ENCODE measurements around the gene APLN.

APLN gene

GRCh38 chrX:129638917-129639316, 15.8 kb downstream of the APLN start:
- ChIA-PET POLR2A (no interaction called here), CTCF (interaction anchor here (1.0 to 7.5 kb wide), 8 partner anchors 11 to 87 kb away, joined by 3 to 154 read pairs (median 6); no protein-coding TSS in a partner anchor)

More at GRCh38 chrX:129638917-129639316, 15.8 kb downstream of the APLN start:
- no peaks in the 10 kb centered on the region for H3K9me3 ChIP-seq (ENCODE audit: control insufficient read depth, insufficient read depth, low read depth, low read length)
- H3K4me1 ChIP-seq (ENCODE audit: control insufficient read depth, insufficient read depth, low read length): no peaks in the 10 kb centered on the region
- no peak overlapping the region for H3K27ac ChIP-seq (ENCODE audit: extremely low read depth, low read depth, low read length)
- no peak overlapping the region for H3K4me3 ChIP-seq (ENCODE audit: low read depth, low read length)
- H3K36me3 ChIP-seq (ENCODE audit: control insufficient read depth in 2 of 2, insufficient read depth in 1 of 2, low read length in 2 of 2): no peaks in the 10 kb centered on the region
- TF ChIP-seq KLF9 (tag by site-specific recombination; IDR thresholded peaks at IDR 0.05; ENCODE audit: low read depth): no peak
- no peak for TF ChIP-seq ZNF146 (tag by site-specific recombination; IDR thresholded peaks at IDR 0.05)
- no peak for TF ChIP-seq ZNF302 (tag by site-specific recombination; IDR thresholded peaks at IDR 0.05; ENCODE audit: low read depth)
- TF ChIP-seq ZNF830 (tag by site-specific recombination; IDR thresholded peaks at IDR 0.05; ENCODE audit: low read depth): no peak
- no peak for TF ChIP-seq KLF17 (tag by site-specific recombination; IDR thresholded peaks at IDR 0.05)
- no peak for TF ChIP-seq PATZ1 (tag by site-specific recombination; IDR thresholded peaks at IDR 0.05)
- TF ChIP-seq, protein P1, sequence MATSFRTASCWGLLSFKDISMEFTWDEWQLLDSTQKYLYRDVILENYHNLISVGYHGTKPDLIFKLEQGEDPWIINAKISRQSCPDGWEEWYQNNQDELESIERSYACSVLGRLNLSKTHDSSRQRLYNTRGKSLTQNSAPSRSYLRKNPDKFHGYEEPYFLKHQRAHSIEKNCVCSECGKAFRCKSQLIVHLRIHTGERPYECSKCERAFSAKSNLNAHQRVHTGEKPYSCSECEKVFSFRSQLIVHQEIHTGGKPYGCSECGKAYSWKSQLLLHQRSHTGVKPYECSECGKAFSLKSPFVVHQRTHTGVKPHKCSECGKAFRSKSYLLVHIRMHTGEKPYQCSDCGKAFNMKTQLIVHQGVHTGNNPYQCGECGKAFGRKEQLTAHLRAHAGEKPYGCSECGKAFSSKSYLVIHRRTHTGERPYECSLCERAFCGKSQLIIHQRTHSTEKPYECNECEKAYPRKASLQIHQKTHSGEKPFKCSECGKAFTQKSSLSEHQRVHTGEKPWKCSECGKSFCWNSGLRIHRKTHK (tag by site-specific recombination; IDR thresholded peaks at IDR 0.05): no peak
- no peak for TF ChIP-seq KLF16 (tag by site-specific recombination; IDR thresholded peaks at IDR 0.05)
- no peak for TF ChIP-seq PRDM4 (tag by site-specific recombination; IDR thresholded peaks at IDR 0.05)
- no peak for TF ChIP-seq ZNF514 (tag by site-specific recombination; IDR thresholded peaks at IDR 0.05)
- no peak for TF ChIP-seq ZNF623 (tag by site-specific recombination; IDR thresholded peaks at IDR 0.05)
- TF ChIP-seq ZNF280C (tag by site-specific recombination; IDR thresholded peaks at IDR 0.05): no peak
